ENCODE data around the gene PAH. TPM values are rescaled to one million over a fixed set of nuclear protein-coding genes. Genes with fewer than 3 reads are reported as not detected.

PAH gene
- total and polyA plus RNA-seq, 10 of the 15 experiments (the other 5 are each of a cell fraction or from before 2014, with no cell fraction given) = 0.20 to 4.8 (median 0.55) TPM; not detected in 1

- WGBS (ENCODE audit: insufficient coverage, insufficient replicate concordance, low lambda C conversion rate, missing lambda C conversion rate) = 22% methylated on average over 2 of the region's 2 CpGs
- SMC1A ChIA-PET (ENCODE audit: uncharacterized antibody, unreplicated experiment) = no interaction called here
- CTCF ChIA-PET = interaction anchor here (0.6 to 1.6 kb wide), 2 partner anchors 21 to 95 kb away, joined by 3 to 4 read pairs; no protein-coding TSS in a partner anchor
- TF ChIP-seq, protein P1, sequence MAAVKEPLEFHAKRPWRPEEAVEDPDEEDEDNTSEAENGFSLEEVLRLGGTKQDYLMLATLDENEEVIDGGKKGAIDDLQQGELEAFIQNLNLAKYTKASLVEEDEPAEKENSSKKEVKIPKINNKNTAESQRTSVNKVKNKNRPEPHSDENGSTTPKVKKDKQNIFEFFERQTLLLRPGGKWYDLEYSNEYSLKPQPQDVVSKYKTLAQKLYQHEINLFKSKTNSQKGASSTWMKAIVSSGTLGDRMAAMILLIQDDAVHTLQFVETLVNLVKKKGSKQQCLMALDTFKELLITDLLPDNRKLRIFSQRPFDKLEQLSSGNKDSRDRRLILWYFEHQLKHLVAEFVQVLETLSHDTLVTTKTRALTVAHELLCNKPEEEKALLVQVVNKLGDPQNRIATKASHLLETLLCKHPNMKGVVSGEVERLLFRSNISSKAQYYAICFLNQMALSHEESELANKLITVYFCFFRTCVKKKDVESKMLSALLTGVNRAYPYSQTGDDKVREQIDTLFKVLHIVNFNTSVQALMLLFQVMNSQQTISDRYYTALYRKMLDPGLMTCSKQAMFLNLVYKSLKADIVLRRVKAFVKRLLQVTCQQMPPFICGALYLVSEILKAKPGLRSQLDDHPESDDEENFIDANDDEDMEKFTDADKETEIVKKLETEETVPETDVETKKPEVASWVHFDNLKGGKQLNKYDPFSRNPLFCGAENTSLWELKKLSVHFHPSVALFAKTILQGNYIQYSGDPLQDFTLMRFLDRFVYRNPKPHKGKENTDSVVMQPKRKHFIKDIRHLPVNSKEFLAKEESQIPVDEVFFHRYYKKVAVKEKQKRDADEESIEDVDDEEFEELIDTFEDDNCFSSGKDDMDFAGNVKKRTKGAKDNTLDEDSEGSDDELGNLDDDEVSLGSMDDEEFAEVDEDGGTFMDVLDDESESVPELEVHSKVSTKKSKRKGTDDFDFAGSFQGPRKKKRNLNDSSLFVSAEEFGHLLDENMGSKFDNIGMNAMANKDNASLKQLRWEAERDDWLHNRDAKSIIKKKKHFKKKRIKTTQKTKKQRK (IDR thresholded peaks at IDR 0.05; ENCODE audit: low read depth, low read length) = no peak
- TF ChIP-seq JUND (IDR thresholded peaks at IDR 0.05; ENCODE audit: low read depth, low read length) (no peak), MYB (IDR thresholded peaks at IDR 0.05; ENCODE audit: borderline replicate concordance, low read depth, low read length) (no peak), ZNF207 (IDR thresholded peaks at IDR 0.05; ENCODE audit: borderline replicate concordance) (no peak), ZBED1 (IDR thresholded peaks at IDR 0.05; ENCODE audit: borderline replicate concordance) (no peak), FOXK2 (IDR thresholded peaks at IDR 0.05) (no peak), NR2C2 (IDR thresholded peaks at IDR 0.05; ENCODE audit: borderline replicate concordance, control insufficient read depth, insufficient read length, low read depth) (no peak)
- FAIRE-seq = no peak
- no peak overlapping the region for H3K9ac ChIP-seq (ENCODE audit: control insufficient read depth, insufficient read depth, low read length)
- no peaks in the 10 kb centered on the region for H3K79me2 ChIP-seq (ENCODE audit: control insufficient read depth, insufficient read depth, low read length)
- H4K20me1 ChIP-seq (ENCODE audit: control insufficient read depth, insufficient read depth) = no peaks in the 10 kb centered on the region
- DNase-seq (ENCODE audit: low read depth, low spot score) = no peak
- no peaks in the 10 kb centered on the region for H3K9me3 ChIP-seq (replicated peaks; ENCODE audit: control insufficient read depth, insufficient read depth, low read length)
- intact Hi-C loops (cut with micrococcal nuclease; ENCODE audit: unreplicated experiment) (no loop called here), in situ Hi-C loops (cut with MboI) (no loop called here)
- no peak overlapping the region for H3K27ac ChIP-seq (ENCODE audit: control insufficient read depth, insufficient read depth)
- H2AFZ ChIP-seq (ENCODE audit: control insufficient read depth, low read depth, low read length) = no peak overlapping the region
- RAD21 ChIA-PET (ENCODE audit: unreplicated experiment) = no interaction called here
- no peaks in the 10 kb centered on the region for H3K4me1 ChIP-seq (ENCODE audit: control insufficient read depth, insufficient read depth, low read length)
- H3K27me3 ChIP-seq (replicated peaks in 1 of 2; ENCODE audit: control insufficient read depth in 2 of 2, insufficient read depth in 2 of 2, low read length in 1 of 2) = no peaks in the 10 kb centered on the region; a peak in 1 of 4 replicates
- H3K4me3 ChIP-seq = no peak overlapping the region
- POLR2A ChIA-PET = no interaction called here
- no peak for ATAC-seq
- no TSS peak for BruUV-seq (replicated peaks)
- no peak overlapping the region for H3K4me2 ChIP-seq (ENCODE audit: control insufficient read depth, insufficient read depth)
- H3K36me3 ChIP-seq (ENCODE audit: control insufficient read depth in 2 of 2, insufficient read depth in 2 of 2, low read length in 1 of 2) = no peaks in the 10 kb centered on the region
Observed at GRCh38 chr12:102862486-102862885, 54.6 kb downstream of the PAH start.

All from GM12878 (cell line).